SU-DHL-6 (cell line): ENCODE measurements around the gene CDH11.

ENCODE experiments used
- CTCF ChIP-seq: fragments of 200-600 bp; sonication (generic); IDR thresholded peaks from one replicate; pipeline ENCODE4 v1.5.1; 2017; ENCODE audit warnings: antibody characterized with exemption, mild to moderate bottlenecking, low read length, moderate library complexity; ENCODE audit not compliant: insufficient read depth, poor library complexity, severe bottlenecking
- EZH2phosphoT487 ChIP-seq: fragments of 200-600 bp; sonication (generic), shearing (Covaris generic); conservative IDR thresholded peaks from 2 replicates; pipeline ENCODE4 v1.6.1; 2018; ENCODE audit warnings: mild to moderate bottlenecking, antibody characterized with exemption, low read length, moderate library complexity, mixed read lengths

DNA sequence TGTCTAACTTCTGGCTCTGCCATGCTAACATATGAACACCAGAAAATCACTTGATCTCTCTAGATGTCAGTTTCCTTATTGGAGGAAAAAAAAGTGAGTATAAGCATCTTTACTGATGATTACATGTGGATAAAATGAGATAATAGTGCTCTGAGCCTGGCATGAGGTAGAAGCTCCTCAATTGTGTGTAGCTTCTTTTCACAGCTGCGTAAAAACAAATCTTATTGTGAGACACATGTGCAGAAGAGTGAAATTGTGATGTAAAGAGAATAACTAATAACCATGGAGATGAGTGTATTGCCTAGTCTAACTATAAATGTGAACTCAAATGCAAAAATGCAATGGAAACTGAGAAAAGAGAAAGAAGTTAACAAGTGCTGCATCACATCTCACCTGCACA is 44.7 kb downstream of the CDH11 start:
- no peak for TF ChIP-seq CTCF
- no peak for TF ChIP-seq EZH2phosphoT487
